Choroid plexus epithelial cell (primary cell): ENCODE data around the gene POLR2A.

ENCODE experiments used
- DNase-seq: peaks from one replicate; pipeline ENCODE4 v3.0.0-alpha.2; 2010; ENCODE audit warnings: low read depth
- H3K4me3 ChIP-seq: 2 replicates; pipeline ENCODE4 v1.5.1; 2011; ENCODE audit warnings: low read depth, mild to moderate bottlenecking, control low read depth, low read length, moderate library complexity
- TF ChIP-seq, protein P1 (sequence below): conservative IDR thresholded peaks from 2 replicates; pipeline ENCODE4 v1.5.1; 2011; ENCODE audit warnings: low read depth, mild to moderate bottlenecking, control low read depth, inconsistent platforms, low read length, moderate library complexity

The POLR2A gene

DNA sequence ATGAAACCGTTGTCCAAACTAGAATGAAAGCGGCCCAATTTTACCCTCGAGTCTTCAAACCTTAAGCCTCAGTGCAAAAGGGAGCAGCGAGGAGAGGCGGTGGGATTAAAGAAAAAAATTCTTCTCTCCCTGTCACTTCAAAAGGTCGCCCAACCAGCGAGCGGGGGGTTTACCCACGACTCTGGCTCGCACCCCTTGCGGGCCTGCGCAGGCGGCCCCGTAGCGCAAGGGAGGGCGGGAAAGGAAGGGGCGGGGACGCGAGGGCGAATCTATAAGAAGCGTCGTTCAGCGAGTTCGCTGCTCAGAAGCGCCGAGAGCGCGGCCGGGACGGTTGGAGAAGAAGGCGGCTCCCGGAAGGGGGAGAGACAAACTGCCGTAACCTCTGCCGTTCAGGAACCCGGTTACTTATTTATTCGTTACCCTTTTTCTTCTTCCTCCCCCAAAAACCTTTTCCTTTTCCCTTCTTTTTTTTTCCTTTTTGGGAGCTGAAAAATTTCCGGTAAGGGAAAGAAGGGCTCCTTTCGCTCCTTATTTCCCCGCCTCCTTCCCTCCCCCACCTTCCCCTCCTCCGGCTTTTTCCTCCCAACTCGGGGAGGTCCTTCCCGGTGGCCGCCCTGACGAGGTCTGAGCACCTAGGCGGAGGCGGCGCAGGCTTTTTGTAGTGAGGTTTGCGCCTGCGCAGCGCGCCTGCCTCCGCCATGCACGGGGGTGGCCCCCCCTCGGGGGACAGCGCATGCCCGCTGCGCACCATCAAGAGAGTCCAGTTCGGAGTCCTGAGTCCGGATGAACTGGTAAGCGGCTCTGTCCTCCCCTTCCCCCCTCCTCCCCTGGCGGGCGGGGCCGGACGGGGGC lies at the start of gene POLR2A:
TSS of gene POLR2A (plus strand) at position 300 of the 852 bp plus-strand sequence.
- H3K4me3 ChIP-seq: peak within 1 kb of the TSS; percentile 87
- TF ChIP-seq, protein P1, sequence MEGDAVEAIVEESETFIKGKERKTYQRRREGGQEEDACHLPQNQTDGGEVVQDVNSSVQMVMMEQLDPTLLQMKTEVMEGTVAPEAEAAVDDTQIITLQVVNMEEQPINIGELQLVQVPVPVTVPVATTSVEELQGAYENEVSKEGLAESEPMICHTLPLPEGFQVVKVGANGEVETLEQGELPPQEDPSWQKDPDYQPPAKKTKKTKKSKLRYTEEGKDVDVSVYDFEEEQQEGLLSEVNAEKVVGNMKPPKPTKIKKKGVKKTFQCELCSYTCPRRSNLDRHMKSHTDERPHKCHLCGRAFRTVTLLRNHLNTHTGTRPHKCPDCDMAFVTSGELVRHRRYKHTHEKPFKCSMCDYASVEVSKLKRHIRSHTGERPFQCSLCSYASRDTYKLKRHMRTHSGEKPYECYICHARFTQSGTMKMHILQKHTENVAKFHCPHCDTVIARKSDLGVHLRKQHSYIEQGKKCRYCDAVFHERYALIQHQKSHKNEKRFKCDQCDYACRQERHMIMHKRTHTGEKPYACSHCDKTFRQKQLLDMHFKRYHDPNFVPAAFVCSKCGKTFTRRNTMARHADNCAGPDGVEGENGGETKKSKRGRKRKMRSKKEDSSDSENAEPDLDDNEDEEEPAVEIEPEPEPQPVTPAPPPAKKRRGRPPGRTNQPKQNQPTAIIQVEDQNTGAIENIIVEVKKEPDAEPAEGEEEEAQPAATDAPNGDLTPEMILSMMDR: no peak
- DNase-seq: peak; percentile 99

DNA sequence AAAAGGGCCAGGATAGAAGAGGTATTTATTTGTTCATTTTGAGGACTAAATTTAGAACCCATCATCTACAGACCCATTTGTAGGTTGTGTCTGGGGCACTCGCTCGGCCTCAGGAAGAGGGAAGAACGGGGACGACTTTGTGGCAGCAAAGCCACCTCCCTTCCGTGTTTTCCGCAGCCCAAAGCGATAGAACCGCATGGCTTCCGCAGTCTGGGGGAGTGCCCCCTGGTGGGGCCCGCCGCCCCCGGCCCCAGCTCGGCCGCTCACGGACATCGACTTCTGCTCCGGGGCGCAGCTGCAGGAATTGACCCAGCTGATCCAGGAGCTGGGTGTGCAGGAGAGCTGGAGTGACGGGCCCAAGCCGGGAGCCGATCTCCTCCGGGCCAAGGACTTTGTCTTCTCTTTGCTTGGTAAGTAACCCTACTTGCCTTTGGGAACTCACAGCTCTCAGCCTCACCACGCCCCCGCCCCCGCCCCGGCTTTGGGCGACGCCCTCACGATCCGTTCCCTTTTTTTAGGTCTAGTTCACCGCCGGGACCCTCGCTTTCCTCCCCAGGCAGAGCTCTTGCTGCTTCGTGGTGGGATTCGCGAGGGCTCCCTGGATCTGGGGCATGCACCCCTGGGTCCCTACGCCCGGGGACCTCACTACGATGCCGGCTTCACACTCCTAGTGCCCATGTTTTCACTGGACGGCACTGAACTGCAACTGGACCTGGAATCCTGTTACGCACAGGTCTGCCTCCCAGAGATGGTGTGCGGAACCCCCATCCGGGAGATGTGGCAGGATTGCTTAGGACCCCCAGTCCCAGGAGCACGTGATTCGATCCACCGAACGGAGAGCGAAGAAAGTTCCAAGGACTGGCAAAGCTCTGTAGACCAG lies 48.2 kb upstream of the POLR2A start:
- DNase-seq: no peak
- H3K4me3 ChIP-seq: peak overlapping the region; percentile 58
- TF ChIP-seq, protein P1: no peak

DNA sequence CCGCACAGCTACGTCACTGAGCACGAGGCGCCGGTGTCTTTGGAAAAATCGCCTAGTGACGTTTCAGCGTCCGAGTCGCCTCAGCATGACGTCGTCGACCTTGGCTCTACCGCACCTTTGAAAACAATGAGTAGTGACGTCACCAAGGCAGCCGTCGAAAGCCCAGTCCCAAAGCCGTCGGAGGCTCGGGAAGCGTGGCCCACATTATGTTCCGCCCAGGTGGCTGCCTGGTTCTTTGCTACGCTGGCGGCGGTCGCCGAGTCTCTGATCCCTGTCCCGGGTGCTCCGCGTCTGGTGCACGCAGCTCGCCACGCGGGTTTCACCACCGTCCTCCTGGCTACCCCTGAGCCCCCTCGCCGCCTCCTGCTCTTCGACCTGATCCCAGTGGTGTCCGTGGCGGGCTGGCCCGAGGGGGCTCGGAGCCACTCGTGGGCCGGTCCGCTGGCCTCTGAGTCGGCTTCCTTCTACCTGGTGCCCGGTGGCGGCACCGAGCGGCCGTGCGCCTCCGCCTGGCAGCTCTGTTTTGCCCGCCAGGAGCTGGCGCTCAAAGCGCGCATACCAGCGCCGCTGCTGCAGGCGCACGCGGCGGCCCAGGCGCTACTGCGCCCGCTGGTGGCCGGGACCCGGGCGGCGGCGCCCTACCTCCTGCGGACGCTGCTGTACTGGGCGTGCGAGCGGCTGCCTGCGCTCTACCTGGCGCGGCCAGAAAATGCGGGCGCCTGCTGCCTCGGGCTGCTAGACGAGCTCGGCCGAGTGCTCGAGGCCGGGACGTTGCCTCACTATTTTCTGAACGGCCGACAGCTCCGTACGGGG lies 47.4 kb upstream of the POLR2A start:
- H3K4me3 ChIP-seq: peak overlapping the region; percentile 39
- TF ChIP-seq, protein P1: peak; percentile 47
- DNase-seq: peak; percentile 72

DNA sequence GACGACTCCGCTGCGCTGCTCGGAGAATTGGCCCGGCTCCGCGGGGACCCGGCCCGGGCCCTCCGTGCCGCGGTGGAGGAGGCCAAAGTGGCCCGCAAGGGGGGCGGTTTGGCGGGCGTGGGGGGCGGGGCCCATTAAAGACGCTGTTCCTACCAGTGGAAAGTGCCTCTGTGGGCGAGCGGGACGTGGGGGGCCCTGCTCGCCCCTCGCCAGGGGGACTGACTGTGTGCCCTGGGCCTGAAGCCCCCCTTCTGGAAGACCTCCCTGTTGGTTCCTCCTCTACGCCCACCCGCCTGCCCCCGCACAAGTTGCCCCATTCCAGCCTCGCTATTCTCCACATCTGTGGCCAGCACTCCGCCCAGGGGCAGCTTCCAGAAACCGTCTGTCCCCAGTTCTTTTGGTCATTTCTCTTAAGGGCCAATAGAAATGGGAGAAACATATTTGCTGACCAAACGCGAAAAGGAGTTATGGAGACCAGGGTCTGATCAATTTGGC lies 46.8 kb upstream of the POLR2A start:
- DNase-seq: no peak
- TF ChIP-seq, protein P1: no peak
- peak overlapping the region; percentile 42 for H3K4me3 ChIP-seq

DNA sequence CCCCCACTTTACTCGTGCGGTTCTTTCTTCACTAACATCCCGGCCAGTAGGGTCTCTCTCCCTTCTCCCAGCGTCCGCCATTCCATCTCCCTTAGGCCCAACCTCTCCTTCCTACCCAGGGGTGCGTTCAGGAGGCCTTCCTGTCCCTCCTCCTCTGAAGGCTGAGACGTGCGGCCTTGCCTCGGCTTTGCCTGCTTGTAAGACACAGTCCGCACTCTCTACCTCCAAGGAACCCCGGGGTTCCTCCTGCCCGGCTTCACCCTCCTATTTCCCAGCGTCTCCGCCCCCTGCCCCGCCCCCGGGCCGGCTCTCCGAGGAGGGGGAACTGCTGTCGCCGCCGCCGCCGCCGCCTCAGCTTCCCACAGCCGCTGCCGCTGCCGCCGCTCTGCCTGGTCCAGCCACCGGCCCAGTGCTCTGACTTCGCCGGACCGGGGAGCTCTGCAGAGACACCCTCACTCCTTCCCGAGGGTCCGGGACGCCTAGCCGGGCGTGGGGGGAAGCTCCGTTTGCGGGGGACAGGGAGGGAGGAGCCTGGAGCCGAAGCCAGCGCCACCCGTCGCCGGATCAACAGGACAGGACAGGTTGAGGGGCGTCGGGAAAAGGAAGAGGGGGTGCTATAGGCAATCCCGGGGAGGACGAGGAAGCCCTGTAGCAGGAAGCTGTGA lies 46.1 kb upstream of the POLR2A start:
- H3K4me3 ChIP-seq: peak overlapping the region; percentile 42
- TF ChIP-seq, protein P1: no peak
- no peak for DNase-seq
